IMR-90 (cell line): ENCODE data around the gene SIDT1. TPM values are rescaled to one million over a fixed set of nuclear protein-coding genes. Genes with fewer than 3 reads are reported as not detected.

Experiments used
- ATAC-seq: fragments of 200-7000 bp; cut with Tn5 transposase; 2 replicates; pipeline ENCODE4 v1.9.1; 2020; ENCODE audit warnings: low read depth, mild to moderate bottlenecking, moderate library complexity
- BruUV-seq: library from RNA; stranded (reverse); fragments of 400-500 nt; replicated peaks from 2 replicates; lab custom pipeline; 2021; lab: Mats Ljungman, UMichigan
- CTCF ChIA-PET: fragments of 300-600 bp; formaldehyde crosslinking; extraction: SDS; loops from one replicate; lab custom pipeline; 2021; ENCODE audit warnings: antibody characterized with exemption; lab: Yijun Ruan, JAX
- POLR2A ChIA-PET: fragments of 300-600 bp; sonication (Branson Sonifier 250); formaldehyde crosslinking; loops from one replicate; lab custom pipeline; 2022; ENCODE audit warnings: antibody characterized with exemption; ENCODE audit not compliant: unreplicated experiment; lab: Charles Lee
- DNase-seq: peaks from one replicate; pipeline ENCODE4 v3.0.0; 2013
- H2AFZ ChIP-seq: replicated peaks from 2 replicates; pipeline ENCODE3; 2013; ENCODE audit warnings: low read length, mild to moderate bottlenecking; ENCODE audit not compliant: poor library complexity
- H2AK5ac ChIP-seq: 2 replicates; pipeline ENCODE4 v1.6.1; 2013; ENCODE audit warnings: low read depth, low read length, inconsistent platforms
- H2AK9ac ChIP-seq: replicated peaks from 2 replicates; pipeline ENCODE3; 2013; ENCODE audit warnings: mild to moderate bottlenecking, low read depth, low read length, moderate library complexity; ENCODE audit not compliant: poor library complexity
- H2BK120ac ChIP-seq: 2 replicates; pipeline ENCODE4 v1.6.1; 2013; ENCODE audit warnings: low read depth, low read length, inconsistent platforms
- H2BK15ac ChIP-seq: 3 replicates; pipeline ENCODE4 v1.6.1; 2013; ENCODE audit warnings: low read depth, low read length, inconsistent platforms
- H2BK20ac ChIP-seq: 2 replicates; pipeline ENCODE4 v1.6.1; 2013; ENCODE audit warnings: low read depth, mild to moderate bottlenecking, inconsistent platforms, low read length, moderate library complexity
- H2BK5ac ChIP-seq: 2 replicates; pipeline ENCODE4 v1.6.1; 2013; ENCODE audit warnings: mild to moderate bottlenecking, low read depth, low read length, inconsistent platforms; ENCODE audit not compliant: poor library complexity, severe bottlenecking
- H3K14ac ChIP-seq: replicated peaks from 2 replicates; pipeline ENCODE4 v1.6.1; 2013; ENCODE audit warnings: low read depth, low read length, inconsistent platforms
- H3K18ac ChIP-seq: 2 replicates; pipeline ENCODE4 v1.6.1; 2013; ENCODE audit warnings: low read depth, low read length, control low read depth
- H3K23ac ChIP-seq: 2 replicates; pipeline ENCODE4 v1.6.1; 2013; ENCODE audit warnings: low read depth, low read length, inconsistent platforms
- H3K27ac ChIP-seq: 2 replicates; pipeline ENCODE4 v1.5.1; 2013; ENCODE audit warnings: mild to moderate bottlenecking, control low read depth, low read length; ENCODE audit not compliant: insufficient read depth
- H3K27me3 ChIP-seq: 2 replicates; pipeline ENCODE4 v1.6.1; 2013; ENCODE audit warnings: low read length; ENCODE audit not compliant: control insufficient read depth, insufficient read depth
- H3K36me3 ChIP-seq: 2 replicates; pipeline ENCODE4 v1.6.1; 2013; ENCODE audit warnings: low read length, mixed read lengths; ENCODE audit not compliant: control insufficient read depth, insufficient read depth
- H3K4ac ChIP-seq: 2 replicates; pipeline ENCODE4 v1.6.1; 2013; ENCODE audit warnings: low read depth, low read length, inconsistent platforms
- H3K4me1 ChIP-seq: 2 replicates; pipeline ENCODE4 v1.6.1; 2013; ENCODE audit warnings: low read length, mixed read lengths; ENCODE audit not compliant: control insufficient read depth, insufficient read depth
- H3K4me2 ChIP-seq: 2 replicates; pipeline ENCODE4 v1.6.1; 2013; ENCODE audit warnings: low read depth, mild to moderate bottlenecking, control low read depth, low read length, moderate library complexity
- H3K4me3 ChIP-seq: 2 replicates; pipeline ENCODE4 v1.5.1; 2013; ENCODE audit warnings: low read depth, mild to moderate bottlenecking, control low read depth, low read length, moderate library complexity; ENCODE audit not compliant: insufficient read depth
- H3K56ac ChIP-seq: 2 replicates; pipeline ENCODE4 v1.6.1; 2013; ENCODE audit warnings: low read length, inconsistent platforms; ENCODE audit not compliant: insufficient read depth; ENCODE audit errors: extremely low read depth
- H3K79me1 ChIP-seq, 2 experiments: 2 replicates each; pipeline ENCODE4 v1.6.1; 2013; ENCODE audit warnings: low read length in 2 of 2, inconsistent platforms in 1 of 2, low read depth in 1 of 2
- H3K9ac ChIP-seq: 2 replicates; pipeline ENCODE4 v1.6.1; 2013; ENCODE audit warnings: low read depth, low read length, control low read depth
- H3K9me1 ChIP-seq: 2 replicates; pipeline ENCODE4 v1.6.1; 2013; ENCODE audit warnings: low read length, inconsistent platforms; ENCODE audit not compliant: insufficient read depth
- H3K9me3 ChIP-seq: 2 replicates; pipeline ENCODE4 v1.6.1; 2013; ENCODE audit warnings: low read length; ENCODE audit not compliant: control insufficient read depth, insufficient read depth
- H4K20me1 ChIP-seq: 2 replicates; pipeline ENCODE4 v1.6.1; 2013; ENCODE audit warnings: low read length, inconsistent platforms; ENCODE audit not compliant: insufficient read depth
- H4K5ac ChIP-seq: 2 replicates; pipeline ENCODE4 v1.6.1; 2013; ENCODE audit warnings: mild to moderate bottlenecking, low read depth, low read length, control low read depth
- H4K8ac ChIP-seq, 2 experiments: 2 replicates each; pipeline ENCODE4 v1.6.1; 2013; ENCODE audit warnings: low read depth in 2 of 2, low read length in 2 of 2, control low read depth in 1 of 2, inconsistent platforms in 1 of 2
- H4K91ac ChIP-seq: 2 replicates; pipeline ENCODE4 v1.6.1; 2013; ENCODE audit warnings: low read depth, low read length, inconsistent platforms; ENCODE audit not compliant: insufficient read depth
- BHLHE40 ChIP-seq: fragments of 150-350 bp; IDR thresholded peaks from 2 replicates; pipeline ENCODE4 v1.6.1; 2016; ENCODE audit warnings: mild to moderate bottlenecking, low read depth, low read length
- CEBPB ChIP-seq: IDR thresholded peaks from 2 replicates; pipeline ENCODE4 v1.6.1; 2012; ENCODE audit warnings: low read depth, low read length, improper control_type of control experiment
- CHD1 ChIP-seq: IDR thresholded peaks from 2 replicates; pipeline ENCODE4 v1.6.1; 2012; ENCODE audit warnings: low read depth, low read length, improper control_type of control experiment
- ELK1 ChIP-seq: fragments of 150-350 bp; IDR thresholded peaks from 2 replicates; pipeline ENCODE4 v1.6.1; 2016; ENCODE audit warnings: low read depth, mild to moderate bottlenecking, low read length, moderate library complexity, borderline replicate concordance
- FOS ChIP-seq: fragments of 150-350 bp; IDR thresholded peaks from 2 replicates; pipeline ENCODE4 v1.6.1; 2016; ENCODE audit warnings: low read depth, low read length
- MAZ ChIP-seq: IDR thresholded peaks from 2 replicates; pipeline ENCODE4 v1.6.1; 2012; ENCODE audit warnings: low read depth, mild to moderate bottlenecking, low read length, improper control_type of control experiment, moderate library complexity, borderline replicate concordance
- MXI1 ChIP-seq: IDR thresholded peaks from 2 replicates; pipeline ENCODE4 v1.6.1; 2012; ENCODE audit warnings: low read depth, mild to moderate bottlenecking, low read length, moderate library complexity, borderline replicate concordance
- NFE2L2 ChIP-seq: fragments of 150-350 bp; IDR thresholded peaks from 2 replicates; pipeline ENCODE4 v1.6.1; 2016; ENCODE audit warnings: low read depth, mild to moderate bottlenecking, low read length
- POLR2A ChIP-seq: IDR thresholded peaks from 2 replicates; pipeline ENCODE4 v1.6.1; 2012; ENCODE audit warnings: mild to moderate bottlenecking, low read depth, low read length
- RAD21 ChIP-seq: IDR thresholded peaks from 2 replicates; pipeline ENCODE4 v1.6.1; 2012; ENCODE audit warnings: low read length, improper control_type of control experiment
- RCOR1 ChIP-seq: IDR thresholded peaks from 2 replicates; pipeline ENCODE4 v1.6.1; 2012; ENCODE audit warnings: mild to moderate bottlenecking, low read length, improper control_type of control experiment; ENCODE audit not compliant: insufficient replicate concordance
- SMC3 ChIP-seq: fragments of 150-350 bp; IDR thresholded peaks from 2 replicates; pipeline ENCODE4 v1.6.1; 2016; ENCODE audit warnings: low read depth, mild to moderate bottlenecking, antibody characterized with exemption, low read length, moderate library complexity
- WGBS, 2 experiments: methylation state at CpG; one replicate each; pipeline versions ENCODE4 v1.1.5 to v1.1.7; 2013; ENCODE audit warnings: missing lambda C conversion rate in 2 of 2; ENCODE audit not compliant: insufficient read length in 1 of 2; ENCODE audit errors: extremely low coverage in 2 of 2; 5-methylcytosine and 5-hydroxymethylcytosine counted together
- dilution Hi-C: fragments of 300-500 bp; cut with HindIII; formaldehyde crosslinking; loops from one replicate; pipeline ENCODE4 v1.14.3; 2018; ENCODE audit warnings: low sequenced_read_pairs; ENCODE audit not compliant: unreplicated experiment
- in situ Hi-C: fragments of 300-500 bp; cut with MboI; formaldehyde crosslinking; loops from 3 replicates; pipeline ENCODE4 v1.14.3; 2019; ENCODE audit warnings: low sequenced_read_pairs, inconsistent platforms, mixed read lengths
- intact Hi-C: fragments of 100-400 bp; cut with micrococcal nuclease; formaldehyde crosslinking; loops from 2 replicates; pipeline ENCODE4 v1.10.0; 2022
- polyA plus RNA-seq, 3 experiments: library from polyadenylated mRNA; depleted of rRNA; stranded (reverse); fragments of >200 nt; gene quantifications; 2 replicates each; pipeline ENCODE4 v1.2.3, GENCODE V29; 2012; ENCODE audit warnings: low replicate concordance in 1 of 3
- total RNA-seq: library from RNA; depleted of rRNA; stranded (reverse); fragments of >200 nt; gene quantifications from 2 replicates; pipeline ENCODE4 v1.2.3, GENCODE V29; 2012
- TF ChIP-seq, protein P1 (sequence below): conservative IDR thresholded peaks from 2 replicates; pipeline ENCODE4 v1.5.1; 2012; ENCODE audit warnings: mild to moderate bottlenecking, low read depth, low read length, improper control_type of control experiment
- TF ChIP-seq, protein P2 (sequence below): fragments of 150-350 bp; IDR thresholded peaks from 2 replicates; pipeline ENCODE4 v1.6.1; 2017; ENCODE audit warnings: mild to moderate bottlenecking, antibody characterized with exemption, low read length, low read depth

Gene SIDT1
- total and polyA plus RNA-seq, 2 of the 4 experiments (the other 2 are of a cell fraction) = not detected

- Histone ChIP-seq H3K27ac (no peak overlapping the region), H3K56ac (no peak overlapping the region), H3K9ac (no peak overlapping the region), H3K27me3 (peaks cover 4% of the 10 kb centered on the region; the same call in 1 of the 2 replicates), H2AK5ac (no peak overlapping the region), H2BK15ac (no peak overlapping the region), H3K9me1 (no peaks in the 10 kb centered on the region), H4K8ac (no peak overlapping the region), H3K4me1 (peaks cover 2% of the 10 kb centered on the region; the same call in 1 of the 2 replicates), H3K4ac (no peak overlapping the region), H3K36me3 (no peaks in the 10 kb centered on the region), H2AFZ (no peak overlapping the region), H2BK5ac (no peak overlapping the region), H3K79me1 (no peaks in the 10 kb centered on the region), H3K4me2 (no peak overlapping the region), H3K9me3 (no peaks in the 10 kb centered on the region), H3K14ac (no peak overlapping the region), H3K4me3 (no peak overlapping the region), H2BK120ac (no peak overlapping the region), H4K5ac (no peak overlapping the region), H3K23ac (no peak overlapping the region), H2BK20ac (no peak overlapping the region), H4K91ac (no peak overlapping the region), H4K20me1 (no peaks in the 10 kb centered on the region), H2AK9ac (no peak overlapping the region), H3K18ac (no peak overlapping the region)
- BruUV-seq = no TSS peak
- no CpG with 5 or more reads among the region's 8 CpGs for WGBS, 2 experiments
- dilution Hi-C loops (no loop called here), in situ Hi-C loops (no loop called here), intact Hi-C loops (no loop called here)
- no peak for ATAC-seq
- POLR2A ChIA-PET = no interaction called here
- no peak for DNase-seq
- TF ChIP-seq FOS (no peak), NFE2L2 (no peak), CHD1 (no peak), RCOR1 (no peak), POLR2A (no peak), BHLHE40 (no peak), RAD21 (no peak), MAZ (no peak), CEBPB (no peak), MXI1 (no peak), SMC3 (no peak), ELK1 (no peak)
- TF ChIP-seq, protein P1, sequence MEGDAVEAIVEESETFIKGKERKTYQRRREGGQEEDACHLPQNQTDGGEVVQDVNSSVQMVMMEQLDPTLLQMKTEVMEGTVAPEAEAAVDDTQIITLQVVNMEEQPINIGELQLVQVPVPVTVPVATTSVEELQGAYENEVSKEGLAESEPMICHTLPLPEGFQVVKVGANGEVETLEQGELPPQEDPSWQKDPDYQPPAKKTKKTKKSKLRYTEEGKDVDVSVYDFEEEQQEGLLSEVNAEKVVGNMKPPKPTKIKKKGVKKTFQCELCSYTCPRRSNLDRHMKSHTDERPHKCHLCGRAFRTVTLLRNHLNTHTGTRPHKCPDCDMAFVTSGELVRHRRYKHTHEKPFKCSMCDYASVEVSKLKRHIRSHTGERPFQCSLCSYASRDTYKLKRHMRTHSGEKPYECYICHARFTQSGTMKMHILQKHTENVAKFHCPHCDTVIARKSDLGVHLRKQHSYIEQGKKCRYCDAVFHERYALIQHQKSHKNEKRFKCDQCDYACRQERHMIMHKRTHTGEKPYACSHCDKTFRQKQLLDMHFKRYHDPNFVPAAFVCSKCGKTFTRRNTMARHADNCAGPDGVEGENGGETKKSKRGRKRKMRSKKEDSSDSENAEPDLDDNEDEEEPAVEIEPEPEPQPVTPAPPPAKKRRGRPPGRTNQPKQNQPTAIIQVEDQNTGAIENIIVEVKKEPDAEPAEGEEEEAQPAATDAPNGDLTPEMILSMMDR = no peak
- TF ChIP-seq, protein P2, sequence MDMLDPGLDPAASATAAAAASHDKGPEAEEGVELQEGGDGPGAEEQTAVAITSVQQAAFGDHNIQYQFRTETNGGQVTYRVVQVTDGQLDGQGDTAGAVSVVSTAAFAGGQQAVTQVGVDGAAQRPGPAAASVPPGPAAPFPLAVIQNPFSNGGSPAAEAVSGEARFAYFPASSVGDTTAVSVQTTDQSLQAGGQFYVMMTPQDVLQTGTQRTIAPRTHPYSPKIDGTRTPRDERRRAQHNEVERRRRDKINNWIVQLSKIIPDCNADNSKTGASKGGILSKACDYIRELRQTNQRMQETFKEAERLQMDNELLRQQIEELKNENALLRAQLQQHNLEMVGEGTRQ = no peak
- CTCF ChIA-PET = no interaction called here
These were observed 102.6 kb downstream of the SIDT1 start for GRCh38 chr3:113634782-113635474.
